ACC112 (cell line): ENCODE results near the gene SGCD.

Source experiments
- H2AFZ ChIP-seq: fragments of 200-600 bp; sonication (generic); one replicate; pipeline ENCODE4 v1.6.0; 2017; ENCODE audit warnings: antibody characterized with exemption, low read length; ENCODE audit not compliant: unreplicated experiment
- H3K27ac ChIP-seq: fragments of 200-600 bp; sonication (generic); 2 replicates; pipeline ENCODE4 v1.5.1; 2014; ENCODE audit warnings: low read depth, mild to moderate bottlenecking, antibody characterized with exemption, low read length, moderate library complexity
- H3K27me3 ChIP-seq: fragments of 200-600 bp; sonication (generic); 2 replicates; pipeline ENCODE4 v1.6.1; 2014; ENCODE audit warnings: mild to moderate bottlenecking, antibody characterized with exemption, low read length, moderate library complexity, mixed read lengths; ENCODE audit not compliant: insufficient read depth
- H3K36me3 ChIP-seq: fragments of 200-600 bp; sonication (generic); 2 replicates; pipeline ENCODE4 v1.6.1; 2016; ENCODE audit warnings: mild to moderate bottlenecking, antibody characterized with exemption, low read length, moderate library complexity, mixed read lengths; ENCODE audit not compliant: insufficient read depth
- H3K4me1 ChIP-seq: fragments of 200-600 bp; sonication (generic); one replicate; pipeline ENCODE4 v1.6.1; 2016; ENCODE audit warnings: low read length, mixed read lengths; ENCODE audit not compliant: insufficient read depth, unreplicated experiment, control insufficient read depth
- H3K4me3 ChIP-seq: fragments of 200-600 bp; sonication (generic); 2 replicates; pipeline ENCODE4 v1.5.1; 2014; ENCODE audit warnings: mild to moderate bottlenecking, low read depth, low read length
- H3K79me2 ChIP-seq: fragments of 200-600 bp; sonication (generic); one replicate; pipeline ENCODE4 v1.6.0; 2016; ENCODE audit warnings: low read length; ENCODE audit not compliant: control insufficient read depth, unreplicated experiment, insufficient read depth

SGCD gene

GRCh38 chr5:156758011-156758791 lies 431.2 kb downstream of the SGCD start:
- Histone ChIP-seq H3K27me3 (no peaks in the 10 kb centered on the region), H3K4me1 (no peaks in the 10 kb centered on the region)

GRCh38 chr5:156759156-156759555 lies 432.2 kb downstream of the SGCD start:
- H3K79me2 ChIP-seq, result no peaks in the 10 kb centered on the region
- no peaks in the 10 kb centered on the region for H3K36me3 ChIP-seq
- no peak overlapping the region for H3K4me3 ChIP-seq
- H3K27me3 ChIP-seq, result no peaks in the 10 kb centered on the region
- H3K4me1 ChIP-seq, result no peaks in the 10 kb centered on the region
- H2AFZ ChIP-seq, result no peak overlapping the region
- H3K27ac ChIP-seq, result no peak overlapping the region

More at GRCh38 chr5:156758011-156758791, 431.2 kb downstream of the SGCD start:
- no peak overlapping the region for H2AFZ ChIP-seq
- H3K4me3 ChIP-seq, result no peak overlapping the region
- no peak overlapping the region for H3K27ac ChIP-seq
- H3K36me3 ChIP-seq, result no peaks in the 10 kb centered on the region
- no peaks in the 10 kb centered on the region for H3K79me2 ChIP-seq

- Histone ChIP-seq H3K4me1 (no peaks in the 10 kb centered on the region), H3K79me2 (no peaks in the 10 kb centered on the region), H3K4me3 (no peak overlapping the region), H2AFZ (no peak overlapping the region), H3K36me3 (no peaks in the 10 kb centered on the region), H3K27ac (no peak overlapping the region), H3K27me3 (no peaks in the 10 kb centered on the region)
Measured at GRCh38 chr5:156762771-156763170, 435.8 kb downstream of the SGCD start.

GRCh38 chr5:156764176-156764971 lies 437.4 kb downstream of the SGCD start:
- no peaks in the 10 kb centered on the region for H3K27me3 ChIP-seq
- H3K79me2 ChIP-seq, result no peaks in the 10 kb centered on the region
- H2AFZ ChIP-seq, result no peak overlapping the region
- no peak overlapping the region for H3K27ac ChIP-seq
- no peaks in the 10 kb centered on the region for H3K36me3 ChIP-seq
- H3K4me1 ChIP-seq, result no peaks in the 10 kb centered on the region
- H3K4me3 ChIP-seq, result no peak overlapping the region

- H3K4me1 ChIP-seq, result no peaks in the 10 kb centered on the region
- no peaks in the 10 kb centered on the region for H3K79me2 ChIP-seq
- no peak overlapping the region for H3K4me3 ChIP-seq
- no peaks in the 10 kb centered on the region for H3K36me3 ChIP-seq
- H3K27ac ChIP-seq, result no peak overlapping the region
- H2AFZ ChIP-seq, result no peak overlapping the region
- H3K27me3 ChIP-seq, result no peaks in the 10 kb centered on the region
Measured at GRCh38 chr5:156774273-156774672, 447.3 kb downstream of the SGCD start.

- Histone ChIP-seq H3K79me2 (no peaks in the 10 kb centered on the region), H2AFZ (no peak overlapping the region), H3K27ac (no peak overlapping the region), H3K27me3 (no peaks in the 10 kb centered on the region), H3K4me3 (no peak overlapping the region), H3K4me1 (no peaks in the 10 kb centered on the region), H3K36me3 (no peaks in the 10 kb centered on the region)
Measured at GRCh38 chr5:156778139-156778706, 451.3 kb downstream of the SGCD start.

GRCh38 chr5:156778752-156779151 lies 451.8 kb downstream of the SGCD start:
- H3K27me3 ChIP-seq, result no peaks in the 10 kb centered on the region
- H3K4me3 ChIP-seq, result no peak overlapping the region
- no peaks in the 10 kb centered on the region for H3K79me2 ChIP-seq
- H3K4me1 ChIP-seq, result no peaks in the 10 kb centered on the region
- no peak overlapping the region for H2AFZ ChIP-seq
- no peaks in the 10 kb centered on the region for H3K36me3 ChIP-seq
- H3K27ac ChIP-seq, result no peak overlapping the region

- Histone ChIP-seq H3K36me3 (no peaks in the 10 kb centered on the region), H3K27ac (no peak overlapping the region), H2AFZ (no peak overlapping the region), H3K4me3 (no peak overlapping the region), H3K4me1 (no peaks in the 10 kb centered on the region), H3K27me3 (no peaks in the 10 kb centered on the region), H3K79me2 (no peaks in the 10 kb centered on the region)
Measured at GRCh38 chr5:156779436-156779835, 452.5 kb downstream of the SGCD start.

GRCh38 chr5:156783092-156783491 lies 456.1 kb downstream of the SGCD start:
- no peak overlapping the region for H3K27ac ChIP-seq
- H3K4me1 ChIP-seq, result no peaks in the 10 kb centered on the region
- no peaks in the 10 kb centered on the region for H3K36me3 ChIP-seq
- H3K4me3 ChIP-seq, result no peak overlapping the region
- H3K27me3 ChIP-seq, result no peaks in the 10 kb centered on the region
- H3K79me2 ChIP-seq, result no peaks in the 10 kb centered on the region
- no peak overlapping the region for H2AFZ ChIP-seq

- Histone ChIP-seq H3K27me3 (no peaks in the 10 kb centered on the region), H3K4me1 (no peaks in the 10 kb centered on the region), H3K27ac (no peak overlapping the region), H2AFZ (no peak overlapping the region), H3K4me3 (no peak overlapping the region), H3K79me2 (no peaks in the 10 kb centered on the region), H3K36me3 (no peaks in the 10 kb centered on the region)
Measured at GRCh38 chr5:156794687-156795086, 467.7 kb downstream of the SGCD start.
